ENCODE measurements around the gene C10orf95.
"Not testable (repeated sequence)": the region's sequence is repeated elsewhere in the genome, so short reads cannot be mapped to it uniquely, and the experiment has no call there.

C10orf95 gene, protein sequence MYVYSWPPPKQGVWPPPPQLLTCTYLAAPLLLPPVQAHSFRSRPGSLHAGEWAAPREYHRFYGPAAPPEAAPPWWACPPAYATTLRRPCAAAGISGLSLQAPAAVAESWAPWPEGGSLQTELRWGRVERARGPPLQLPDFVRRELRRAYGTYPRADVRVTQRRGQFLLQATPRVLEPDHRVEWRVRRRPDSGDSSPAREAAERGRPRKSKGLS

DNA sequence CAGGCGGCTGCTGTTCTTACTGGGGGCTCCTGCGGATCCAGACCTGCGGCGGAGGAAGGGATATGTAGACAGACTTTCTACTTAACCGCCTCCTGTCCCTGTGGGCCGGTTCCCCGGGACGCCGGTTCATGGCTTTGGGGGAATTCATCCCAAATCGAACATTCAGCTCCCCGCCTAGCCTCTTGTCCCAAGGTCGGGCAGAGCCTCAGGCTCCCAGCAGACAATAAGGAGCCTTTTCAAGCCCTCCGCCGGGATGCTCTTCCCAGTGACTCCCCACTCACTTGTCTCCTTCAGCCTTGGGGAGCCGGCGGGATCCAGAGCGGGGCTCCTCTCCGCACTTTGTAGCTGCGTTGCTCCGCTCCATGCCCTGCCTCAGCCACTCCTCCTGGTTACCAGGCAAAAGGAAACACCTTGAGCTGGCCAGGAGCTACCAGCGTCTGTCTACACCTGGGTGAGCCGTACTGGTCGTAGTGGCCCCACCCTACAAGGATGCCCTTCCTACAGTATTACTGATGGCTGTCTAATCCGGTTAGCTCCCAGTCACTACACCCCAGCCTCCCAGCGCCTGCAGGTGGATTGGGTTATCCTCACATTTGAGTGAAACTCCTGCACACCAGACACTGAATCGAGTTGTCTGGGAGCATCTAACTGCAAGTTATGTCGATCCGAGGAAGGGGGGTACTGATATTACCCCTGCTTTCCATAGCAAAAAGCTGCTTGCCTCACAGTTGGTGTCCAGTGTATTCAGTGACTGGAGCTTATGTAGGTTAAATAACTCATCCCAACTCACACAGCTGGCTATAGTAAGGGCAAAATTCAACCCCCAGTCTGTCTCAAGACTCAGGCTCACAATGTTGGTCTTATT, at the start of gene C10orf95:
TSS of gene C10orf95 (minus strand) at position 439 of the 865 bp plus-strand sequence. CDS start 450 bp downstream, outside the sequence.
- no peak for DNase-seq (ENCODE audit: low read depth in 2 of 2)

DNA sequence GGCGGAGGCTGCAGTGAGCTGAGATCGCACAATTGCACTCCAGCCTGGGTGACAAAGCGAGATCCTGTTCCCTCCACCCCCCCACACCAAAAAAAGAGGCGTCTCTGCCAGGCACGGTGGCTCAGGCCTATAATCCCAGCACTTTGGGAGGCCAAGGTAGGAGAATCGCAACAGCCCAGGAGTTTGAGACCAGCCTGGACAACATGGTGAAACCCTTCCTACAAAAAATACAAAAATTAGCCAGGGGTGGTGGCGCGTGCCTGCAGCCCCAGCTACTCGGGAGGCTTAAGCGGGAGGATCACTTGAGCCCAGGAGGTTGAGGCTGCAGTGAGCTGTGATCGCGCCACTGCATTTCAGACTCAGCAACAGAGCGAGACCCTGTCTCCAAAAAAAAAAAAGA, 49.3 kb upstream of the C10orf95 start:
- not testable (repeated sequence) for DNase-seq (ENCODE audit: low read depth in 2 of 2)

DNA sequence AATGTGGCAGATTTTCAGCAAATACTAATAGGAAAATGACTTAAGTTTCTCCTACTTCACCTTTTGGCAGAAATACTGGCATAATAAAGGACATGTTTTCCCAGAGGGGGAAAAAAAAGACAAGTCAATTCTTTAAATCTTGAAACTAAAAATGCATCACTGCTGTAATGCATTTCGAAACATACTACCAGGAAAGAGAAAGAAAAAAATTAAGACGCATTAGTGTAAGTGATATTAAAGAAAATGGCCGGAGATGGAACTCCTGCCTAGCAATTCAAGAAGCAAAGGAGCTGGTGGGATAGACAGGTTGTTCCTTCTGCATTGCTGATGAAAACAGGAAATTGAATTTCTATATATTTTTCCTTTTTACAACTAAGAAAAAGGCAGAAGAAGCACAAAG, 48.0 kb upstream of the C10orf95 start:
- no peak for DNase-seq (ENCODE audit: low read depth in 2 of 2)

DNA sequence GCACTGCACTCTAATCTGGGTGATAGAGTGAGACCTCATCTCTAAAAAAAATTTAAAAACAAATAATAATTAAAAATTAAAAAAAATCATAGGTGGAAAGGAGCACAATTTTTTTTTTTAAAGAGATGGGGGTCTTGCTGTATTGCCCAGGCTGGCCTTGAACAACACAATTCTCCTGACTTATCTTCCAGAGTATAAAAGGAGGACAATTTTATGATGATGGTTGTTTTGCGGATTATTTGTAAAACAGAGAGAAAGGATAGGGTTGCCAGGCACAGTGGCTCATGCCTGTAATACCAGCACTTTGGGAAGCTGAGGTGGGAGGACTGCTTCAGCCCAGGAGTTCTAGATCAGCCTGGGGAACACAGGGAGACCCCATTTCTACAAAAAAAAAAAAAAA, 46.2 kb upstream of the C10orf95 start:
- DNase-seq (ENCODE audit: low read depth in 2 of 2), result no peak

DNA sequence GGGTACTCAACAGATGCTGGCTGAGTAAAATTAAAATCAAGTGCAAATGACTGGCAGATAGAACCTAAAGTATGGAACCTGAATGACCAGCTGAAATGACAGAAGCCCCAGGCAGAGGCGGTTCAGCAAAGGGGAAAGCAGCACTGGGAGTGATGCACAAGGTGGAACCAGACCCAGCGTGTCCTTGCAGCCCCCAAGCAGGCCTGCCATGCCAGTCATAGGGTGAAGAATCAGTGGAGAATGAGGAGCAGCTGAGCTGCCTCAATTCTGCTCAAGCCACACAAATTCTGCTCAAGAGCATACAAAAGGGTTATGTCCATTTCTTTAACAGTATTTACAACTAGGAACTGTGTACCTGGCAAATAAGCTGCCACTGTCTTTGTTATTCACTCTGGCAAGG, 42.4 kb upstream of the C10orf95 start:
- no peak for DNase-seq (ENCODE audit: low read depth in 2 of 2)

DNA sequence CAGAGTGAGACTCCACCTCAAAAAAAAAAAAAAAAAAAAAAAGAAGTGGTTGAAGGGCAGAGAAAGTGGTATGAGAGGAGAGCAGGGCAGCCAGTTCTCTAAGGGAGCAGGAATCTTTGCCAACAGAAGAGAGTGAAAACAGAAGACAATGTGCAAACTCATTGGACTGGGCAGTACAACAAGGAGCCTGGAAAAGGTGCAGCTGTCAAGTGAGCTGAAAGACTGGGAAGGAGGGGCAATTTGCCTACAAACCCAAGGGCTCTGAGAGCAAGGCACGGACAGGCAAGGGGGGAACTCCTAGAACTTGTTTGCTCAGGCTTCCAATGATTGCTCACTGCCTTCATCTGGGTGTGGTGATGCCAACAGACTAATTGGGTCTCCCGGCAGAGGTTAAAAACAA, 41.6 kb upstream of the C10orf95 start:
- DNase-seq (ENCODE audit: low read depth in 2 of 2), result no peak

DNA sequence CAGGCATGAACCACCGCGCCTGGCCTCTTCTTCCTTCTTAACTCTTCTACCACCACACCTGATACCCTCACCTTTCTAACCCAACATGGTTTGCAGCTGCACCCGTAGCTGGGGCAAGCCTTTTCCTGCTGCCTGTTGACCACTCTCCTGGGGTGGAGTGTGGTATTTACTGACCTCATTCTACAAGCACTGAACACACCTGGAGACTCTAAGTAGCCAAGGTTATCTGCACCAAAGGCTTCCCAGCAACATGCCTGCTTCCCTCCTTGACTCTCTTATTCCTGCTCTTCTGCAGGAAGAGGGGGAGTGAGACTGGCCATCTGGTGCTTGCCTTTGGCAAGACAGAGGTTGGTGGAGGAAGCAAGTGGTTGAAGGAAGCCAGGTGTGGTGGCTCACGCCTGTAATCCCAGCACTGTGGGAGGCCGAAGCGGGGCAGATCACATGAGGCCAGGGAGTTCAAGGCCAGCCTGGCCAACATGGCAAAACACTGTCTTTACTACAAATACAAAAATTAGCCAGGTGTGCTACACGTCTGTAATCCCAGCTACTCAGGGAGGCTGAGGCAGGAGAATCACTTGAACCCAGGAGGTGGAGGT, 41.1 kb upstream of the C10orf95 start:
- no peak for DNase-seq (ENCODE audit: low read depth in 2 of 2)

DNA sequence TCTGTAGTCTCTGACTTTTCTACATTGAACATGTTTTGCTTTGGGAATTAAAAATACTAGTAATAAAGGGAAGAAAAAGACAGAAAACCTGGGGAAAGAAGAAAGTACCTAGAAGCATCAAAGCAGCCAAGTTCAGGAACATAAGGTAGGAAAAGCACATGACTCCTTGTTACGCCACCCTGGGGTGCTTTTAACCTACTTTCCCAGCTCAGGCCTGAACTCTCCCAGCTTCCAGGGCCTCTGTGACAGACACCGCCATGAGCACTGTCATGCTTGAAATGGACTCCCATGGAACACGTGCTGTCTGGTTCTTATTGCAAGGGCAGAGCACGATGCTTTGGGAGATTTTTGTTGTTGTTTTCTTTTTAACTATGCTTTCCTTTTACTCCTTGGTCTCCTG, 39.8 kb upstream of the C10orf95 start:
- no peak for DNase-seq (ENCODE audit: low read depth in 2 of 2)

DNA sequence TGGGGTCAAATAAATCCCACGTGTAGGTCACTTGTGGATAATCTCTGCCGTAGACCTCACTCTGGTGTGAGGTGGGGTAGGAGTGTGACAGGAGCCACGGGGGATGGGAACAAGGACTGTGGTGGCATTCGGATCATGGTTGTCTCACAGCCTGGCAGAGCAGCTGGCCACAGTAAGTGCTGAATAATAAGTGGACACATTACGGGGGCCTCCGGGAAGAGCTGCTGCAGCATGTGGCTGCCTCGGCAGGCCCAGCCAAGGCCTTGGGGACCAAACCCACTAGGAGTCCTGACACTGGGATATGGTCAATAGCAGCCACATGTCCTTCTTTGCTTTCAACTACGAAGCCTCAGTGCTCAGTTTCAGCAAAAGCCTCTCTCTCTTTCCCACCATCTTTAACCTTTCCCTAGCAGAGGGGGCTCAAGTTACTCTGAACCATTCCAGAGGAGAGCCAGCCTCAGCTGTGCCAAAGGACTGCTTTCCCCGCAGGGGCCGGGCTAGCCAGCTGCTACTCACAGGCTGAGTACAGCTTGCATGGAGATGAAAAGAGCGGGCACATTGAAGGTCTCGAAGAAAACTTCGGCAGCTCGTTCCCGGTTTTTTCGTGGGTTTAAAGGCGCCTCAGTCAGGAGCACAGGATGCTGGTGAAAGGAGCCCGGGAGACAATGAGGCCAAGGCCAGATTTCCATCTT, 33.9 kb upstream of the C10orf95 start:
- DNase-seq (ENCODE audit: low read depth in 2 of 2), result no peak

DNA sequence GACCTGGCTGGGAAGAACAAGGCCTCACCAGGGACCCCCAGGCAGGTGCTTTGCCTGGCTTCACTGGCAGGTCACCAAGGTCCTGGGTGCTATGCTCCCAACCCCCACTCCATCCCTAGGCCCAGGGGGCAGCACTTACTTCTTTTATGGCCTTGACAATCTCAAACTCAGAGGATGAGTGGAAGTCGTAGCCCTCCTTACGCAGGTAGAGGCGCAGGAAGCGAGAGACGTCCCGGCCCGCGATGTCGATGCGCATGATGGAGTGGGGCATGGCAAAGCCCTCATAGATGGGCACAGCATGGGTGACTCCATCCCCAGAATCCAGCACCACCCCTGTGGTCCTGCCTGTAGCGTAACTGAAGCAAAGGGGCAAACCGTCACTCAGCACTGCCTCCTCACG, 32.7 kb upstream of the C10orf95 start:
- DNase-seq (ENCODE audit: low read depth in 2 of 2), result no peak

DNA sequence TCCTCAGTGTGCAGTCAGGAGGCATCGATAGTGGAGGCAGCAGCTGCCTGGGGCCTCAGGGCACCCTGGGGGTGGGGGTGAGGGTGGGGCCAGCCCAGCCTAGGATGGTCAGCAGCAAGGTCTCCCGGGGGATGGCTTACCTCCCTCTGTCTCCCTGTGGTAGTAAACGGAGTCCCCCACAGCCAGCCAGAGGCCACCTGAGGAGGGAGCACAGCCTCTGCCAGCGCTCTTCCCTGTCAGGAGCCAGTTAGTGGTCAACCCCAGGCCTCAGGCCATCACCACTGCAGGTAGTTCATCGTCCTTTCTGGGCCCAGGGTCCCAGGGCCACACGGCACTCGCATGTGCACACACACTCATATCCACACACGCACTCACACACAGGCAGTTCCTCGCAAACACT, 29.1 kb upstream of the C10orf95 start:
- DNase-seq (ENCODE audit: low read depth in 2 of 2), result no peak

DNA sequence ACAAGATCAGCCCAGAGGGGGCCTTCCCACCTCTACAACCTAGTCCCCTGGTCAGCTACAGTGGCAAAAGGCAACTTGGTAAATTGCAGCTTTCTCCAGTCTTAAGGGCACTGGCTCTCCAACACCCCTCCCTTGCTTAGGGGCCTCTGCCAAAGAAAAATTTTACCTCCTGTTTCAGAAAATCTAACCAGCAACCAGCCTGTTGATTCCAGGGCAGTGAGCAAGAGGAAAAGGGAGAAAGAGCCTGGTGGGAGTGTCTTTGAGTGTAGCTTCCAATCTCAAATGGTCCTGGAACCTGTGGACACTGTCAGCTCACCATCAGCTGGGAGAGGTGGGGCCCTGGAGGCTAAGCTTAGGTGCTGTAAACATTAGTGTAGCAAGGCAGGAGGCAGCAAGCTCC, 28.3 kb upstream of the C10orf95 start:
- no peak for DNase-seq (ENCODE audit: low read depth in 2 of 2)

DNA sequence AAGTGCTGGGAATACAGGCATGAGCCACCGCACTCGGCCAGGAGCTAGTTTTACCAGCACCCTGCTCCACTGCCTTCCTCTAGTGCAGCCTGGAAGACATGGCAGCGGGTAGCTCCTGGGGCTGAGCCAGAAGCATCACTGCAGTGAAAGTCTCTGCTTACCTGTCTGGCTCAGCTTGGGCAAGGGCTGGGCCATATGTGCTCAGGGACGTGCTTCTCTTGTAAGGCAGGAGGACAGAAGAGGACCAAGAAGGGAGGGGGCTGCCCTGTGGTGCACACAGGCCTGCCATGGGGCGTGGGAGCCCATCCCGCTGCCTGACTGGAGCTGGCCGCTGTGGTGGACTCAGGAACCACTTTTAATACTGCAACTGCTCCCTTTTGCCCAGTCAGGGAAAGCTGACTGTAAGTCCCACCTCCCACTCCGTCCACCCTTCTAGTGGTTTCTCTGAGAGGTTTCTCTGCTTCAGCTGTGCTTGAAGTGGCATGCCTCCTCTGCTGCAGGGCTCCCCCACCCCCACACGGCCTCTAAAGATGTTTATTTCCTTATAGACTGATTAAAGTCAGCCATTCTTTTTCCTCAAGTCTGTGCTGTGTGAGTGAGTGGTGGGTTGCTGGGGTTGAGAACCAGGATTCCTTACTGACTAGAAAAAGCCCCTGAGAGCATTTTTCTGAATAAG, 25.3 kb upstream of the C10orf95 start:
- no peak for DNase-seq (ENCODE audit: low read depth in 2 of 2)

DNA sequence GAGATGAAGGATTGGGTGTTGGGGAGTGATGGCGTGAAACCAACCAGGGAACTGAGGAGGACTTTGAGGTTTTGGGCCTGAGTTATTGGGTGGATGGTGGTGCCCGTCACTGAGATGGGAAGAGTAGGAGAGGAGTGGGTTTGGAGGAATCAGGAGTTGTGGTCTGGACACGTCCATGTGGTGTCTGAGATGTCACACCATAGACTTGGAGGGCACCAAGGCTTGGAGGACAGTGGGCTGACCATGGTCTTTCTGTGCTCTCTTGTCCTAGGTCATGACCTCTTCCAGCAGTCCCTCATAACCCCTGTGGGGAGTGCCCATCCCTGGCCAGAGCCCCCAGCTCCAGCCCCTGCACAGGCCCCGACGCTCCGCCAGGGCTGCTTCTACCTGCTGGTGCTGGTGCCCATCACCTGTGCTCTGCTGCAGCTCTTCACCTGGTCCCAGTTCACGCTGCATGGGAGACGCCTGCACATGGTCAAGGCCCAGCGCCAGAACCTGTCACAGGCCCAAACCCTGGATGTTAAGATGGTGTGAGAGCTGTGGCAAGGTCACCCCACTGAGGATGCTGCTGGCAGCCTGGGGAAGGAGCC, 24.2 kb upstream of the C10orf95 start:
- no peak for DNase-seq (ENCODE audit: low read depth in 2 of 2)

DNA sequence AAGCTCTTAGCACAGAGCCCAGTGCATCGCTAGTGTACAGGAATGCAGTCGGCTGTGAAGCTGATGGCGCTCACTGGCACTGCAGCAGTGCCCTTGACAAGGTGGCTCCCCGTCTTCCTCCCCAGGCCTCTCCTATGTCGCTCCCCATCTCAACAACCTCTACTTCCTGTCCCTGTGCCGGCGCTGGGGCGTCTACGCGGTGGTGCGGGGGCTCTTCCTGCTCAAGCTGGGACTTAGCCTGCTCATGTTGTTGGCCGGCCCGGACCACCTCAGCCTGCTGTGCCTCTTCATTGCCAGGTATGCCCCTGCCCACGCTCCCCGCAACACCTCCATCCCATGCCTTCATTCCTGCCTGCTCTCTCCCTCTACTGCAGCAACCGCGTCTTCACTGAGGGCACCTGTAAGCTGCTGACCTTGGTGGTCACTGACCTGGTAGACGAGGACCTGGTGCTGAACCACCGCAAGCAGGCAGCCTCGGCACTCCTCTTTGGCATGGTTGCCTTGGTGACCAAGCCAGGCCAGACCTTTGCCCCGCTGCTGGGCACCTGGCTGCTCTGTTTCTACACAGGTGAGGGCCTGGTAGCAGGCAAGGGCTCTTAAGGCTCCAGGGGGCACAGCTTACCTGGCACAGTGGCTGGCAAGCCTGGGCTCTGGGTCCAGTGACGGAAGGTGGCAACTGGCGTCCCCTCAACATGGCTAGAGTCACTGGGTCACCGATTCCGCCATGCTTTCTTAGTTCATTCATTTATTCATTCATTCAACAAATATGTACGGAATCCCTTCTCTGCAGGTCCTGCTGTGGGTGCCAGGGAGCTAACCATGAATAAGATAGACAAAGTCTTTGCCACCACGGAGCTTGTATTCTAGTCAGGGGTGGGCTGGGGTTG, 22.3 kb upstream of the C10orf95 start:
- DNase-seq (ENCODE audit: low read depth in 2 of 2), result no peak

DNA sequence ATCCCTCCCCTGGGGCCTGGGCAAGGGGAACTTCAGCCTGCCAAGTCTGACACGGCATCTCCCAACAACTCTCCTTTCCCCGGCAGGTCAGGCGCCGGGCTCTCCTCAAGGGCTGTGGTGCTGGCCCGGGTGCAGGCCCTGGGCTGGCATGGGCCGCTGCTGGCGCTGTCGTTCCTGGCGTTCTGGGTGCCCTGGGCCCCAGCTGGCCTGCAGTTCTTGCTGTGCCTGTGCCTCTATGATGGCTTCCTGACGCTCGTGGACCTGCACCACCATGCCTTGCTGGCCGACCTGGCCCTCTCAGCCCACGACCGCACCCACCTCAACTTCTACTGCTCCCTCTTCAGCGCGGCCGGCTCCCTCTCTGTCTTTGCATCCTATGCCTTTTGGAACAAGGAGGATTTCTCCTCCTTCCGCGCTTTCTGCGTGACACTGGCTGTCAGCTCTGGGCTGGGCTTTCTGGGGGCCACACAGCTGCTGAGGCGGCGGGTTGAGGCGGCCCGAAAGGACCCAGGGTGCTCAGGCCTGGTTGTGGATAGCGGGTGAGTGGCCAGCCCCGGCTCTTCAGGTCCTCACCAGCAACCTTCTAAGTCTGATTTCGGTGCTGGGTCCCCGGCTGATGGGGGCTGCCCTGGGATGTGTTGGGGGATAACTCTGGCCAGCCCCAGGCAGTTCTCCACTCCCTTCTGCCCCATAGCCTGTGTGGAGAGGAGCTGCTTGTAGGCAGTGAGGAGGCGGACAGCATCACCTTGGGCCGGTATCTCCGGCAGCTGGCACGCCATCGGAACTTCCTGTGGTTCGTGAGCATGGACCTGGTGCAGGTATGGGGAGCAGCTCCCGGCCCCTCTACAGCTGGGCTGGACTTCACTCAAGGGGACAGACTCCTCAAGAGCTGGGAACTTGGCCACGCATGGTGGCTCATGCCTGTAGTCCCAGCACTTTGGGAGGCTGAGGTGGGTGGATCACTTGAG, 19.5 kb upstream of the C10orf95 start:
- no peak for DNase-seq (ENCODE audit: low read depth in 2 of 2)

DNA sequence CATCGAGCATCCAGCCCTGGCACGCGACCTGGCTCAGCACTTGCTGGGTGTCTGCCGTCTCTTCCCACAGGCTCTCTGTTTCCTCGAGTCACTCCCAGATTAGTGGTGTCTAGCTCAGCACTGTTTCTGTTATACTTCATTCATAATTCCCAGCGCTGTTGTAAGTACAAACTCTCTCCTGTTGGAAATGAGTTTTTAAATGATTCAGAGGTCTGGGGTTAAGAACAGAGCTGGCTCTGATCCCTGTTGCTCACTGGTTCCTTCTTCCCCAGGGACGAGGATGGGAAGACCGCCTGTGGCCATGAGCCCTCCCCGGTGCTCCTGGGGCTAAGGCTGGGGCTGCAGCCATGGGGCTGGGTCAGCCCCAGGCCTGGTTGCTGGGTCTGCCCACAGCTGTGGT, 17.3 kb upstream of the C10orf95 start:
- DNase-seq (ENCODE audit: low read depth in 2 of 2), result no peak

DNA sequence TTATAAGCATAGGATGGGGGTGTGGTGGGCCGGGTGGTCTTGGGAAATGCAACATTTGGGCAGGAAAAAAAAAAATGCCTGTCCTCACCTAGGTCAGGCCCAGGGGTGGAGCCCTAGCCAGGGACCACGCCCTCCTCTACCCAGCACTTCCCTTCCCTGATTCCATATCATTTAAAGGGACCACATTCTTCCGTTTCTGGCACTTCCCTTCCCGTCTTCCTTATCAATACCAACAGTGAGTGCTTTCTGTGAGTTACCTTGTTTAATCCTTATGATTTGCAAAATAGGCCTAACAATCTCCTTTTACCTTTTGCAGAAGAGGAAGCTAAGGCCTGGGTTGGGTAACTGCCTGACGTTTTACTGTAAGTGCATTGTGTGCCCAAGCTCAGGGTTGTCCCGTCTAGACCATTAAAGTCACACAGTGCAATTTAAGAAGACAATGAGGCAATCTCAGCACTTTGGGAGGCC, 16.7 kb upstream of the C10orf95 start:
- DNase-seq (ENCODE audit: low read depth in 2 of 2), result no peak

DNA sequence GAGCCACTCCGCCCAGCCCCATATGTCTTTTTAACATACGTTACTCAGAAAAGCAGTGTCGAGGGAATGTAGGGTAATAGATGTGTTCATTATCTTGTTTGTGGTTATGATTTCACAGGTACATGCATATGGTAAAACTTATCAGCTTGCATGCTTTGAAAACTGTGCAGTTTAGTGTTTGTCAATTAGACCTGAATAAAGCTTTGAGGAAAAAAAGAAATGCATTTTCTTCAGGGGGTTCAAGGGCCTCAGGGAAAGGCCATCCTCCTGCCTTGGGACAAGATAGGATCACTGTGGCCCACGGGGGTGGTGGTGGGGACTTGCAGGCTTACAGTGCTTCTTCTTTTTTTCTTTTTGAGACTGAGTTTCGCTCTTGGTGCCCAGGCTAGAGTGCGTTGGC, 16.0 kb upstream of the C10orf95 start:
- DNase-seq (ENCODE audit: low read depth in 2 of 2), result no peak
